Uterus (tissue), 2 donors: ENCODE measurements around the gene MARCHF9.

ENCODE experiments used
- POLR2A ChIP-seq, 2 donors: fragments of 450-650 bp; IDR thresholded peaks; one replicate each; pipeline ENCODE4 v1.6.1; 2016; ENCODE audit warnings: antibody characterized with exemption in 2 of 2, mild to moderate bottlenecking in 1 of 2, moderate library complexity in 1 of 2
- TF ChIP-seq, protein P1 (sequence below), 4 experiments: fragments of 200-600 bp in 2 of 4; fragments of 450-650 bp in 2 of 4; sonication (generic) in 2 of 4; IDR thresholded peaks; one replicate each; pipeline ENCODE4 v1.5.1; 2016 to 2019; ENCODE audit warnings: antibody characterized with exemption in 4 of 4, mild to moderate bottlenecking in 2 of 4, moderate library complexity in 1 of 4

DNA sequence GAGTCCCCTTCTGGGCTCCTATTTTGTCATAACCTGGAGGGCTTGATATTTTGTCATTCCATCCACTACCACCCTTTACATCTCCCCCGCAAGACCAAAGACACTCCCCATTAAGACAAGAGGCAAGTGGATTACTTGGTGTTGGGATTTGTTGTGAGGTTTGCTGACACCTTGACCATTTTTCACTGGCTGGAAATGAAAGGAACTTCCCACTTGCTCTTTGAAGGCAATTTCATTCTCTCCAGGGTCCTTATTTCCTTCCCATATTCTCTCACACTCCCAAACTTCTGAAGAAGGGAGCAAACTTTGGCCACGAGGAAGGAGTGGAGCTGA is 31.3 kb upstream of the MARCHF9 start:
- TF ChIP-seq, protein P1, sequence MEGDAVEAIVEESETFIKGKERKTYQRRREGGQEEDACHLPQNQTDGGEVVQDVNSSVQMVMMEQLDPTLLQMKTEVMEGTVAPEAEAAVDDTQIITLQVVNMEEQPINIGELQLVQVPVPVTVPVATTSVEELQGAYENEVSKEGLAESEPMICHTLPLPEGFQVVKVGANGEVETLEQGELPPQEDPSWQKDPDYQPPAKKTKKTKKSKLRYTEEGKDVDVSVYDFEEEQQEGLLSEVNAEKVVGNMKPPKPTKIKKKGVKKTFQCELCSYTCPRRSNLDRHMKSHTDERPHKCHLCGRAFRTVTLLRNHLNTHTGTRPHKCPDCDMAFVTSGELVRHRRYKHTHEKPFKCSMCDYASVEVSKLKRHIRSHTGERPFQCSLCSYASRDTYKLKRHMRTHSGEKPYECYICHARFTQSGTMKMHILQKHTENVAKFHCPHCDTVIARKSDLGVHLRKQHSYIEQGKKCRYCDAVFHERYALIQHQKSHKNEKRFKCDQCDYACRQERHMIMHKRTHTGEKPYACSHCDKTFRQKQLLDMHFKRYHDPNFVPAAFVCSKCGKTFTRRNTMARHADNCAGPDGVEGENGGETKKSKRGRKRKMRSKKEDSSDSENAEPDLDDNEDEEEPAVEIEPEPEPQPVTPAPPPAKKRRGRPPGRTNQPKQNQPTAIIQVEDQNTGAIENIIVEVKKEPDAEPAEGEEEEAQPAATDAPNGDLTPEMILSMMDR (IDR thresholded peaks at IDR 0.05) = no peak
- TF ChIP-seq POLR2A (IDR thresholded peaks at IDR 0.05) = no peak
